HCT116 (cell line): ENCODE measurements around the gene KDM1B. TPM values are rescaled to one million over a fixed set of nuclear protein-coding genes. Genes with fewer than 3 reads are reported as not detected.

Experiments used
- ATAC-seq: fragments of 200-7000 bp; cut with Tn5 transposase; 2 replicates; pipeline ENCODE4 v1.9.1; 2020; ENCODE audit warnings: mild to moderate bottlenecking, moderate library complexity
- BruUV-seq: library from RNA; stranded (reverse); fragments of 400-500 nt; replicated peaks from 2 replicates; lab custom pipeline; 2021; lab: Mats Ljungman, UMichigan
- CTCF ChIA-PET: fragments of 300-600 bp; sonication (Branson Sonifier 250); formaldehyde crosslinking; loops from one replicate; lab custom pipeline; 2021; ENCODE audit warnings: antibody characterized with exemption; lab: Charles Lee
- POLR2A ChIA-PET: fragments of 300-600, 350-600 bp; sonication (Branson Sonifier 250); formaldehyde crosslinking; loops from one replicate; lab custom pipeline; 2021; ENCODE audit warnings: antibody characterized with exemption; lab: Charles Lee
- RAD21 ChIA-PET, 2 experiments: fragments of 300-600 bp; sonication (Branson Sonifier 250); formaldehyde crosslinking; loops; one replicate each; lab custom pipeline; 2023; ENCODE audit warnings: low total read pairs in 2 of 2; ENCODE audit not compliant: uncharacterized antibody in 2 of 2, unreplicated experiment in 2 of 2, low non-redundant PET in 1 of 2; lab: Charles Lee
- DNase-seq: peaks from one replicate; pipeline ENCODE4 v3.0.0-alpha.2; 2010; ENCODE audit warnings: low read depth, low spot score
- H2AFZ ChIP-seq: fragments of 200-600 bp; shearing (Covaris generic), sonication (generic); 2 replicates; pipeline ENCODE4 v1.6.1; 2017; ENCODE audit warnings: low read depth, mixed run types, mixed read lengths, antibody characterized with exemption, low read length; ENCODE audit not compliant: poor library complexity, severe bottlenecking
- H3K27ac ChIP-seq: 2 replicates; pipeline ENCODE4 v1.5.1; 2012; ENCODE audit warnings: low read depth, low read length
- H3K27me3 ChIP-seq: fragments of 200-600 bp; sonication (generic); 2 replicates; pipeline ENCODE4 v1.6.1; 2016; ENCODE audit warnings: mixed run types, low read length, mixed read lengths; ENCODE audit not compliant: insufficient read depth
- H3K36me3 ChIP-seq, 2 experiments: fragments of 200-500 bp in 1 of 2; fragments of 200-600 bp in 1 of 2; sonication (Bioruptor generic) in 1 of 2; sonication (generic) in 1 of 2; 2 replicates each; pipeline versions ENCODE4 v1.5.1 to v1.6.1; 2014 to 2016; ENCODE audit warnings: low read length in 2 of 2, inconsistent platforms in 1 of 2, mixed read lengths in 1 of 2, mixed run types in 1 of 2; ENCODE audit not compliant: insufficient read depth in 2 of 2, control insufficient read depth in 1 of 2
- H3K4me1 ChIP-seq, 2 experiments: fragments of 200-600 bp in 1 of 2; sonication (generic) in 1 of 2; 2 replicates each; pipeline versions ENCODE4 v1.5.1 to v1.6.1; 2012 to 2017; ENCODE audit warnings: low read length in 2 of 2, inconsistent platforms in 1 of 2, mild to moderate bottlenecking in 1 of 2, mixed read lengths in 1 of 2, mixed run types in 1 of 2, moderate library complexity in 1 of 2; ENCODE audit not compliant: insufficient read depth in 2 of 2, control insufficient read depth in 1 of 2
- H3K4me2 ChIP-seq: fragments of 200-600 bp; sonication (generic); 2 replicates; pipeline ENCODE4 v1.6.1; 2017; ENCODE audit warnings: mixed run types, low read length, mixed read lengths
- H3K4me3 ChIP-seq, 2 experiments: fragments of 200-600 bp in 1 of 2; sonication (generic) in 1 of 2; replicated peaks in 1 of 2; 2 replicates each; pipeline ENCODE4 v1.5.1; 2011 to 2016; ENCODE audit warnings: low read length in 2 of 2, control low read depth in 1 of 2, low read depth in 1 of 2, mild to moderate bottlenecking in 1 of 2, mixed read lengths in 1 of 2, mixed run types in 1 of 2
- H3K79me2 ChIP-seq: fragments of 200-600 bp; sonication (generic); 2 replicates; pipeline ENCODE4 v1.6.1; 2017; ENCODE audit warnings: mild to moderate bottlenecking, mixed run types, low read length, moderate library complexity, mixed read lengths; ENCODE audit not compliant: insufficient read depth
- H3K9ac ChIP-seq: fragments of 200-600 bp; sonication (generic); 2 replicates; pipeline ENCODE4 v1.6.1; 2016; ENCODE audit warnings: low read length, mixed read lengths
- H3K9me2 ChIP-seq: fragments of 200-600 bp; sonication (generic), shearing (Covaris generic); 2 replicates; pipeline ENCODE4 v1.6.1; 2017; ENCODE audit warnings: mixed run types, mild to moderate bottlenecking, moderate library complexity; ENCODE audit not compliant: insufficient read depth
- H3K9me3 ChIP-seq, 2 experiments: fragments of 200-500 bp in 1 of 2; fragments of 200-600 bp in 1 of 2; sonication (Bioruptor generic) in 1 of 2; sonication (generic) in 1 of 2; 2 replicates each; pipeline ENCODE4 v1.6.1; 2014 to 2017; ENCODE audit warnings: low read length in 2 of 2, mixed read lengths in 2 of 2, inconsistent platforms in 1 of 2, low read depth in 1 of 2, mild to moderate bottlenecking in 1 of 2, mixed run types in 1 of 2, moderate library complexity in 1 of 2; ENCODE audit not compliant: control insufficient read depth in 1 of 2, insufficient read depth in 1 of 2
- H4K20me1 ChIP-seq: fragments of 200-600 bp; sonication (generic), shearing (Covaris generic); 2 replicates; pipeline ENCODE4 v1.6.1; 2017; ENCODE audit warnings: mixed run types, mild to moderate bottlenecking, moderate library complexity; ENCODE audit not compliant: insufficient read depth
- CBX3 ChIP-seq: IDR thresholded peaks from 2 replicates; pipeline ENCODE4 v1.6.1; 2012; ENCODE audit warnings: low read depth
- EGR1 ChIP-seq: IDR thresholded peaks from 2 replicates; pipeline ENCODE4 v1.6.1; 2012; ENCODE audit warnings: low read depth
- ELF1 ChIP-seq: IDR thresholded peaks from 2 replicates; pipeline ENCODE4 v1.6.1; 2012; ENCODE audit warnings: low read depth, borderline replicate concordance
- EZH2 ChIP-seq: fragments of 200-600 bp; sonication (generic); IDR thresholded peaks from 2 replicates; pipeline ENCODE4 v1.6.1; 2017; ENCODE audit warnings: antibody characterized with exemption, mixed run types
- FOSL1 ChIP-seq: IDR thresholded peaks from 2 replicates; pipeline ENCODE4 v1.6.1; 2012; ENCODE audit warnings: low read depth
- JUND ChIP-seq: IDR thresholded peaks from 2 replicates; pipeline ENCODE4 v1.6.1; 2012
- POLR2A ChIP-seq: IDR thresholded peaks from 2 replicates; pipeline ENCODE4 v1.7.0; 2011; ENCODE audit warnings: borderline replicate concordance; ENCODE audit not compliant: insufficient read depth, insufficient read length; ENCODE audit errors: extremely low read depth
- SIN3A ChIP-seq: IDR thresholded peaks from 2 replicates; pipeline ENCODE4 v1.6.1; 2012; ENCODE audit warnings: low read depth
- SP1 ChIP-seq: IDR thresholded peaks from 2 replicates; pipeline ENCODE4 v1.6.1; 2012; ENCODE audit warnings: low read depth
- TCF7L2 ChIP-seq: IDR thresholded peaks from 2 replicates; pipeline ENCODE4 v1.7.0; 2011; ENCODE audit warnings: borderline replicate concordance, inconsistent platforms; ENCODE audit not compliant: insufficient read depth, insufficient read length; ENCODE audit errors: extremely low read depth
- YY1 ChIP-seq: IDR thresholded peaks from 2 replicates; pipeline ENCODE4 v1.6.1; 2011; ENCODE audit warnings: low read length, low read depth, moderate library complexity, mild to moderate bottlenecking; ENCODE audit not compliant: insufficient replicate concordance; ENCODE audit errors: extremely low read depth
- ZFX ChIP-seq: fragments of 450-650 bp; IDR thresholded peaks from 2 replicates; pipeline ENCODE4 v1.6.1; 2017
- intact Hi-C: fragments of 100-400 bp; cut with micrococcal nuclease; formaldehyde crosslinking; loops from 2 replicates; pipeline ENCODE4 v1.10.0; 2022
- total RNA-seq: library from RNA; stranded (reverse); gene quantifications from one replicate; pipeline ENCODE4 v1.2.1, GENCODE V29; 2021; ENCODE audit not compliant: unreplicated experiment
- TF ChIP-seq, protein P1 (sequence below), 3 experiments: fragments of 200-600 bp in 1 of 3; sonication (generic) in 1 of 3; IDR thresholded peaks in 2 of 3; conservative IDR thresholded peaks in 1 of 3; 2 replicates each; pipeline ENCODE4 v1.5.1; 2012 to 2017; ENCODE audit warnings: low read depth in 2 of 3, low read length in 2 of 3, antibody characterized with exemption in 1 of 3, borderline replicate concordance in 1 of 3, control low read depth in 1 of 3, mild to moderate bottlenecking in 1 of 3, mixed read lengths in 1 of 3, mixed run types in 1 of 3, moderate library complexity in 1 of 3; ENCODE audit not compliant: insufficient read depth in 1 of 3
- TF ChIP-seq, protein P2 (sequence below): IDR thresholded peaks from 2 replicates; pipeline ENCODE4 v1.6.1; 2012; ENCODE audit warnings: low read depth

The KDM1B gene
- total RNA-seq, 1 experiment from 2014 or later, result 24.5 TPM

- intact Hi-C loops, result no loop called here
- H3K9ac ChIP-seq, result no peak overlapping the region
- TF ChIP-seq ELF1 (no peak), SP1 (no peak), YY1 (no peak)
- TF ChIP-seq, protein P1, sequence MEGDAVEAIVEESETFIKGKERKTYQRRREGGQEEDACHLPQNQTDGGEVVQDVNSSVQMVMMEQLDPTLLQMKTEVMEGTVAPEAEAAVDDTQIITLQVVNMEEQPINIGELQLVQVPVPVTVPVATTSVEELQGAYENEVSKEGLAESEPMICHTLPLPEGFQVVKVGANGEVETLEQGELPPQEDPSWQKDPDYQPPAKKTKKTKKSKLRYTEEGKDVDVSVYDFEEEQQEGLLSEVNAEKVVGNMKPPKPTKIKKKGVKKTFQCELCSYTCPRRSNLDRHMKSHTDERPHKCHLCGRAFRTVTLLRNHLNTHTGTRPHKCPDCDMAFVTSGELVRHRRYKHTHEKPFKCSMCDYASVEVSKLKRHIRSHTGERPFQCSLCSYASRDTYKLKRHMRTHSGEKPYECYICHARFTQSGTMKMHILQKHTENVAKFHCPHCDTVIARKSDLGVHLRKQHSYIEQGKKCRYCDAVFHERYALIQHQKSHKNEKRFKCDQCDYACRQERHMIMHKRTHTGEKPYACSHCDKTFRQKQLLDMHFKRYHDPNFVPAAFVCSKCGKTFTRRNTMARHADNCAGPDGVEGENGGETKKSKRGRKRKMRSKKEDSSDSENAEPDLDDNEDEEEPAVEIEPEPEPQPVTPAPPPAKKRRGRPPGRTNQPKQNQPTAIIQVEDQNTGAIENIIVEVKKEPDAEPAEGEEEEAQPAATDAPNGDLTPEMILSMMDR (IDR thresholded peaks at IDR 0.05 in 2 of 3, conservative IDR thresholded peaks at IDR 0.05 in 1 of 3; ENCODE audit: borderline replicate concordance in 1 of 3, insufficient read depth in 1 of 3, low read depth in 2 of 3, low read length in 2 of 3), result no peak
- no peak overlapping the region for H3K4me3 ChIP-seq
- no peak overlapping the region for H3K4me2 ChIP-seq
- no peaks in the 10 kb centered on the region for H3K79me2 ChIP-seq
- H2AFZ ChIP-seq, result no peak overlapping the region
- ChIA-PET POLR2A (no interaction called here), CTCF (no interaction called here), RAD21 (no interaction called here)
- H3K36me3 ChIP-seq, result no peaks in the 10 kb centered on the region
- H3K27me3 ChIP-seq, result no peaks in the 10 kb centered on the region
- ATAC-seq (no peak), DNase-seq (no peak)
- no peaks in the 10 kb centered on the region for H4K20me1 ChIP-seq
- BruUV-seq, result no TSS peak
- H3K9me3 ChIP-seq, result no peaks in the 10 kb centered on the region
- no peaks in the 10 kb centered on the region for H3K9me2 ChIP-seq
- H3K4me1 ChIP-seq, result no peaks in the 10 kb centered on the region
- no peak overlapping the region for H3K27ac ChIP-seq
These were observed 34.0 kb downstream of the KDM1B start for GRCh38 chr6:18189196-18189595.

DNA sequence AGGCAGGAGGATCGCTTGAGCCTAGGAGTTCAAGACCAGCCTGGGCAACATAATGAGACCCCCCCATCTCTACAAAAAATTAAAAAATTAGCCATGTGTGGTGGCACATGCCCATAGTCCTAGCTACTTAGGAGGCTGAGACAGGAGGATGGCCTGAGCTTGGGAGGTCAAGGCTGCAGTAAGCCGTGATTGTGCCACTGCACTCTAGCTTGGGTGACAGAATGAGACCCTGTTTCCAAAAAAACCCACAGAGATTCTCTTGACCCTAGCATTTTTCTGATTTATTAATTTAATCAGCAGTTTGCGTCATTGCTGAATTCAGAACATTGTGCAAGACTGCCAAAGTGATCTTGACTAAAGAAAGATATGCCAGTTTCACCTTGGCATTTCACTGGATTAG is 36.8 kb downstream of the KDM1B start:
- no peaks in the 10 kb centered on the region for H3K9me3 ChIP-seq
- no peak overlapping the region for H3K4me3 ChIP-seq
- no peak overlapping the region for H3K9ac ChIP-seq
- no peaks in the 10 kb centered on the region for H3K4me1 ChIP-seq
- H3K36me3 ChIP-seq, result no peaks in the 10 kb centered on the region
- no peaks in the 10 kb centered on the region for H3K9me2 ChIP-seq
- no peak overlapping the region for H2AFZ ChIP-seq
- no peak overlapping the region for H3K4me2 ChIP-seq
- H3K27ac ChIP-seq, result no peak overlapping the region
- ChIA-PET POLR2A (no interaction called here), RAD21 (no interaction called here), CTCF (no interaction called here)
- DNase-seq, result no peak
- no peaks in the 10 kb centered on the region for H4K20me1 ChIP-seq
- BruUV-seq, result no TSS peak
- intact Hi-C loops, result no loop called here
- ATAC-seq, result no peak
- H3K79me2 ChIP-seq, result no peaks in the 10 kb centered on the region
- H3K27me3 ChIP-seq, result no peaks in the 10 kb centered on the region
- TF ChIP-seq ZFX (no peak), JUND (no peak), EZH2 (no peak), CBX3 (no peak), POLR2A (no peak), YY1 (no peak), TCF7L2 (no peak), ELF1 (no peak), FOSL1 (no peak), EGR1 (no peak), SIN3A (no peak)
- TF ChIP-seq, protein P1 (IDR thresholded peaks at IDR 0.05 in 2 of 3, conservative IDR thresholded peaks at IDR 0.05 in 1 of 3; ENCODE audit: borderline replicate concordance in 1 of 3, insufficient read depth in 1 of 3, low read depth in 2 of 3, low read length in 2 of 3), result no peak
- TF ChIP-seq, protein P2, sequence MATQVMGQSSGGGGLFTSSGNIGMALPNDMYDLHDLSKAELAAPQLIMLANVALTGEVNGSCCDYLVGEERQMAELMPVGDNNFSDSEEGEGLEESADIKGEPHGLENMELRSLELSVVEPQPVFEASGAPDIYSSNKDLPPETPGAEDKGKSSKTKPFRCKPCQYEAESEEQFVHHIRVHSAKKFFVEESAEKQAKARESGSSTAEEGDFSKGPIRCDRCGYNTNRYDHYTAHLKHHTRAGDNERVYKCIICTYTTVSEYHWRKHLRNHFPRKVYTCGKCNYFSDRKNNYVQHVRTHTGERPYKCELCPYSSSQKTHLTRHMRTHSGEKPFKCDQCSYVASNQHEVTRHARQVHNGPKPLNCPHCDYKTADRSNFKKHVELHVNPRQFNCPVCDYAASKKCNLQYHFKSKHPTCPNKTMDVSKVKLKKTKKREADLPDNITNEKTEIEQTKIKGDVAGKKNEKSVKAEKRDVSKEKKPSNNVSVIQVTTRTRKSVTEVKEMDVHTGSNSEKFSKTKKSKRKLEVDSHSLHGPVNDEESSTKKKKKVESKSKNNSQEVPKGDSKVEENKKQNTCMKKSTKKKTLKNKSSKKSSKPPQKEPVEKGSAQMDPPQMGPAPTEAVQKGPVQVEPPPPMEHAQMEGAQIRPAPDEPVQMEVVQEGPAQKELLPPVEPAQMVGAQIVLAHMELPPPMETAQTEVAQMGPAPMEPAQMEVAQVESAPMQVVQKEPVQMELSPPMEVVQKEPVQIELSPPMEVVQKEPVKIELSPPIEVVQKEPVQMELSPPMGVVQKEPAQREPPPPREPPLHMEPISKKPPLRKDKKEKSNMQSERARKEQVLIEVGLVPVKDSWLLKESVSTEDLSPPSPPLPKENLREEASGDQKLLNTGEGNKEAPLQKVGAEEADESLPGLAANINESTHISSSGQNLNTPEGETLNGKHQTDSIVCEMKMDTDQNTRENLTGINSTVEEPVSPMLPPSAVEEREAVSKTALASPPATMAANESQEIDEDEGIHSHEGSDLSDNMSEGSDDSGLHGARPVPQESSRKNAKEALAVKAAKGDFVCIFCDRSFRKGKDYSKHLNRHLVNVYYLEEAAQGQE, result no peak
